Stimulated activated CD8-positive, alpha-beta memory T cell treated with anti-CD3 and anti-CD28 coated beads, Interleukin-7, amount 100 ng/mL, for 24 hours (primary cell): ENCODE results near the gene PARM1.

Experiments
- DNase-seq: peaks from one replicate; pipeline ENCODE4 v3.0.0-alpha.2; 2020; ENCODE audit warnings: low read depth

The PARM1 gene

DNA sequence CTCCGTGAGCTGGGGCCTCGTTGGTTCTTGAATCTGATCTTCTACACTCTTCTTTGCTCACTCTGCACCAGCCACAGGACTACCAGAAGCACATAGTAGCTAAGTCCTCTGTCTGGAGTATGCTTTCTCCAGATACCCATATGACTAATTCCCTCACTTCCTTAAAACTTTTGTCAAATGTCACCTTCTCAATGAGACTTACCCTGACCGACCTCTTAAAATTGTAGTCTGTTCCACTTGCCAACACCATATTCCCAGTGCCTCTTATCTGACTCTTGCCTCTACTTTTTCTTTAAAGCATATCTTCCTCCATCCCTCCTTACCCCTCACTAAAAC lies 10.0 kb downstream of the PARM1 start:
- no peak for DNase-seq

- no peak for DNase-seq
Observed at GRCh38 chr4:74944354-74944793, 11.5 kb downstream of the PARM1 start.

DNA sequence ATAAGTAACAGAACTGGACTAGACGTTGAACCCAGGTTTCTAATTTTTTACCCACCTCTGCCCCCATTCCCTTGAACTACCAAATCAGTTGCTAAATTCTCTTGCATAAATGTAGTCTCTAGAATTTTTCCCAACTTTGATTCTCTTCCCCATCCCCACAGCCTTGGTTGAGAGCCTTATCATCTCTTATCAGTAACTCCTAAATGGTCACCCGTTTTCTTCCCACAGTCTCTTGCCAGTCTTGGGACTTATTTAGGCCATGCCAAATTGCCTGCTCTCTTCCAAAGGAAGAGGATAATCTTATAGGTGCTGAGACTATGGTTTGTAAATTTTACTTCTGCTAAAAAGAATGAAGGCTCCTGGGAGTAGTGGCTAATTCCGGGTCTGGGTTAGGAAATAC lies 13.3 kb downstream of the PARM1 start:
- no peak for DNase-seq

DNA sequence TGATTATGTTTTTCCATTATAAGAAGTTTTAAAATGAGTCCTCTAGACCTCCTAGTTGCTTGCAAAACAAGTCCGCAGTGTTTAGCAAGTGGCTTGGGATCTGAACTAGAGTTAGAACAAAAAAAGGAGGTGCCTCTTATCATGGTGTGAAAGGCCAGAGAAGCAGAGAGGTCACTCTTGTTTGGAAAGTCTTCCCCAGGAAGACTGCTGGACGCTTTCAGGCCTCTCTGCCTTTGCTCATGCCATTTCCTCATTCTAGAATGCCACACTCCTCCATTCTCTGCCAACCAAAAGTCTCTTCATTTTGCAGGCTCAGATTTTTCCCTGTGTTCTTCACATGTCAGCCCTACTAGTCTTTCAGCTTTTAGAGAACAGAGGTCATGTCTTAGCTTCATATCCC lies 14.9 kb downstream of the PARM1 start:
- no peak for DNase-seq

DNA sequence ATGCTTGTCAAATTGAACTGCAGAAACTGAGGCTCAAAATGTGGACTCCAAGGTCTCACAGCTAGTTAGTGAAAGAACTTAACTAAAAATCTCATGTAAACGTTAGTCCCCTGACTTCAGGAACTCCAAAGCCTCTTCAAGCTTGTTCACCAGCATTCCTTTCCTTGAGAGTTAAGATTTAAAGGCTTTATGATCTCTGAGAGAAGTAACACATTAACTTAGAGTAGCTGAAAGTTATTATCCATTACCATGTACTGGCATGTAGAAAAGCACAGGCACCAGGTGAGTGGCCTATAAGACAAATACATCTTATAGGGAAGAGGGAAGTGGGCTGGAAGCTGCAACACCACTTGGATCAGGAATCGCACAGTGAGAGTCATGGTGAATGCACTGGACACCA lies 15.3 kb downstream of the PARM1 start:
- DNase-seq = no peak

DNA sequence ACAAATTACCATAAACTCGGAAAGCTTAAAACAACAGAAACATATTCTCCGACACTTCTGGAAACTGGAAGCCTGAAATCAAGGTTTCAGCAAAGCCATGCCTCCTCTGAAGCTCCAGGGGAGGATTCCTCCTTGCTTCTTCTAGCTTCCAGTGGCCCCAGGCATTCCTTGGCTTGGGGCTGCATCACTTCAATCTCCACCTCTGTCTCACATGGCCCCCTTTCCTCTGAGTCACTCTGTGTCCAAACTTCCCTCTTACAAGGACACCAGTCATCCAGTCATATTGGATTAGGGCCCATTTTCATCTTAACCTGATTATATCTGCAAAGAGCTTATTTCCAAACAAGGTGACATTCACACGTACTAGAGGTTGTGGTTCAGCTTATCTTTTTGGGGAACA lies 17.3 kb downstream of the PARM1 start:
- no peak for DNase-seq

DNA sequence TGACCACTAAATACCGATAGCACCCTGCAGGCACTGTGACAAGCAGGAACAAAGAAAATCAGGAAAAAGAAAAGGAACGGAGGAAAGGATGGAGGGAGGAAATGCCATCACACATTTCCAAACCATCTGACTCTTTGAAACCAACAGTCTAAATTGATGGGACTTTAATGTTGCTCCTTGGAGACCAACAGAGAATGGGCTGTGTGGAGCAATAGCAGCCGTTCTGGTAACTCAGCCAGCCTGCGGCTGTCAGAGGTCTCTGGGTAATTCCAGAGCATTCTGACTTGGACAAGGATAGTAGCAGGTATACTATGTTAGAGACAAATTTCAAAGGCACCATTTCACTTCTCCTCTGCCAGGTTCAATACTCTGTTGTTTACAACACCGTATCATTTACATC lies 18.0 kb downstream of the PARM1 start:
- DNase-seq = no peak

GRCh38 chr4:74953647-74954046 lies 20.7 kb downstream of the PARM1 start:
- no peak for DNase-seq

GRCh38 chr4:74958881-74959280 lies 26.0 kb downstream of the PARM1 start:
- no peak for DNase-seq

- no peak for DNase-seq
Observed at GRCh38 chr4:74961230-74961629, 28.3 kb downstream of the PARM1 start.

DNA sequence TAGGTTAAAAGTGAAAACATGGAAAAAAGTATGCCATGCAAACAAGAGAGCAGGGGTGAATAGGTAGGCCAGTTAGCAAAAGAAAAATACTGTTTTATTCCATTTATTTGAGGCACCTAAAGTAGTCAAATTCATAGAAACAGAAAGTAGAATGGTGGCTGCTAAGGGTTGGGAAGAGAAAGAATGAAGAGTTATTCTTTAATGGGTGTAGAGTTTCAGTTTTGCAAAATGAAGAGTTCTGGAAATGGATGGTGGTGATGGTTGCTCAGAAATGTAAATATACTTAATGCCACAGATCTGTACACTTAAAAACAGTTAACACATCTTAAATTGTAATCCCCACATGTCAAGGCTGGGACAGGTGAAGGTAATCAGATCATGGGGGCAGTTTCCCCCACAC lies 29.7 kb downstream of the PARM1 start:
- DNase-seq = no peak

DNA sequence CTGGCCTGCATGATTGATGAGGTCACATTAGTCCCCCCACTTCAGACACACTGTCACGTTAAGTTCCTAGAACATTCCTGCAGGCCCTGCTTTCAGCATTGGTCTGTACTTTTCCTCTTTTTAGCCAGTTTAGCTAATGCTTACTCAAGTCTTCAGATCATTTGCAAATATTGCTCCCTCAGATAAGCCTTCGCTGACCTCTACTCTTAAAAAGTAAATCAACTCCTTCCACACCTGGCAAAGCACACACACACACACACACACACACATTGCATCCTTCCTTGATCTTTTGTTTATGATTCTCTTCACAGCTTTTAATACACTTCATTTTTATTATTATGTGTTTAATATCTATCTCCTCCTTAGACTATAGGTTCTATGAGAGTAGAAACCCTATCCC lies 31.4 kb downstream of the PARM1 start:
- DNase-seq = no peak

DNA sequence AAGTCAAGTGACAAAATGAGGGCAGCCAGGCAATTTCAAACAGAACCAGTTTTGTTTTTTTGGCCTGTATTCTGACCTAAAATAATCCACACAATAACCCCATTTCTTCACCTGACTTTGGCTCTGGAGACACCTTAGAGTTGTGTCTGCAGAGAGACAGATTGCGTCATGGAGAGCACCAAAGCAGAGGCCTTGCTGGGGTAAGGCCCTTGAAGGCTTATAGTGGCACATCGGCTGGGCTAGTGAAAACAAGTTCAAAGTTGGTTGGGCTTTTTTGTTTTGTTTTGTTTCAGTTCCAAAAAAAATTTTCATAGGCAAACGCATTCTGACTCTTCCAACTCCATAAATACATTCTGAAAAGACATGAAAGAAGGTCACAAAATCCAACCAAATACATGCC lies 34.4 kb downstream of the PARM1 start:
- no peak for DNase-seq

DNA sequence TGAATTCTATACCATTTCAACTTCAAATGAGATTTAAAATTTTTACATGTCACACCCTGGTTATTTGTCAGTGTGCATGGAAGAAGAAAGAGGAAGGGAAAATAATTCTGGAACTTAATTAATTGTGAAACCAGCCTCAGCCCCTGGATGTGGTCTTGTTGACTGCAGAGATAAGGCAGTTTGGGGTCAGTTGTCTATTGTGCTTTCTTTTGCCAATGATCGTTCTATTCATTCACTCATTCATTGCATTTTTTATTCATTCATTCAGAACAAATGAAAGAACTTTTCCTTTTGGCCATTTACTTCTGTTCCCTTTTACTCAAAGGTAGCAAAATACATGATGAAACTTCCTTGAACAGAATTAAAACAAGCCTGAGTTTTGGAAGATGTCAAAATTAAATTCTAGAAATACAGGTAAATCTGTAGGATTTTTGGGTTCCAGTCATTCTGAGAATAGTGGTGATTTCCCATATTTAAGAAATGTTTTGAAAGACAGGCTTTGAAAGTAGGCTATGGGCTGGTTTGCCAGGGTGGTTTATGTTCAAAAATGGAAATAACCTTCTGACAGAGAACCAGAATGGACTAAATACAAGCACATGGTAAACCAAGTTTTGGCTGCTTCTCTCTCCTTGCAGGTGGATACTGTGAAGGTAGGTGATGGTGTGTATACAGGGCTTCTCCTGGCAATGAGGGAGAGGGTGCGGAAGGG lies 35.7 kb downstream of the PARM1 start:
- DNase-seq = no peak

DNA sequence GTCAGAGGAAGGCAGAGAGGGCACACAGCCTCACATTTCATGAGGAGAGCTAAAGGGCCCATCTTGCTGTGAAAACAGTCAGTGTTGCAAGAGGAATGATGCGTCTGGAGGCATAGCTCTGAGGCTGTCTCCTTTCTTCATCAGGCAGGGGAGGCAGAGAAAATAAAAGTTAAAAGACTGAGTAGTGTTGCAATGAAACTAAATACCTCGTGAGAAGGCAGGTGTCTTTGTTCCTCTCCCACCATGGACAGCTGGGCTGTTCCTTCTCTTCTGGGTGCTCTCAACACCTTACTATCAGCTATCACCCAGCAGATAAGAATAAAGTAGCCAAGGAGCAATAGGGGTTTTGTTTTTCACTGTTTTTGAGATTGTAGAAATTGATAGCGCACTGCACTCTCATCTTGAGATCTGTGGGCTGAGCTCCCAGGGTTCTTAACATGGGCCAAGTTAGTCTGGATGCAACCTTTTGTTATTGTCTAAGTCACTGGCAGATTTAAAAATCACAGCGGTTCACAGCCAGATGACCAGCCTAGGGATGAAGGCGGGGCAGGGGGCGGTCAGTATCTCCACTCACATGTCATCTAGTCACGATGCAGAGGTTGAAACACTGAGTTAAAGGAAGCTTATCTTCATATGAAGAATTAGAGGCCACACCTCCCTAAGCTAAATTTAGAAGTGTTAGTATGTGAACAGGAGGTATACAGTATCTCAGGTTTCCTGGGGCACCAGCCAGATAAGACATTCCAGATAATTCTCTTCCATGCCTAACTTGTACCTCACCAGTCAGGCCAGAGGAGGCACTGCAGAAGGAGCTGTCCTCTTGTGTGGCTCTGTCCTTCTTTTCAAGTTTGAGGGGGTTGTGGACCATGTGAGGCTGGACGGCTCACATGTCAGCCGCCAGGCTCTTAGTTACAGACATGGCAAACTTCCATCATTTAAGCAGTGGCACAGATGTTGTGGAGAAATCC lies 36.9 kb downstream of the PARM1 start:
- DNase-seq = no peak

DNA sequence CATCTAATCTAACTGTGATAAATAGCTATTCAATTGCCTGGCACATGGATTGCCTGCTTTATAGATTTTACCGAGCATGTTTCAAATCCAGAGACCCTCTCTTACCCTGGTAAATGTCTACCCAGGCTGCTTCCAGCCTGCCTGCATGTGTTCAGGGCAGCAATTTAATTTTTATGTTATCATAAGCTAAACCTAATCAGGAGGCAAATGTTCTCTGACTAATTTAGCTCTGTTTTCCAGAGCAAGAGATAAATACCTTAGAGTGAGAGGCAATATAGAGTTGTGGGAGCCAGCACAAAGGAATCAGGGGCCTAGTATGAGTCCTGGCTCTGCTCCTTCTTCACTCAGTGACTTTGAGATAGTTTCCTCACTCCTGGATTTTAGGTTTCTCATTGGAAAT lies 37.7 kb downstream of the PARM1 start:
- no peak for DNase-seq

- no peak for DNase-seq
Observed at GRCh38 chr4:74971862-74972261, 38.9 kb downstream of the PARM1 start.

DNA sequence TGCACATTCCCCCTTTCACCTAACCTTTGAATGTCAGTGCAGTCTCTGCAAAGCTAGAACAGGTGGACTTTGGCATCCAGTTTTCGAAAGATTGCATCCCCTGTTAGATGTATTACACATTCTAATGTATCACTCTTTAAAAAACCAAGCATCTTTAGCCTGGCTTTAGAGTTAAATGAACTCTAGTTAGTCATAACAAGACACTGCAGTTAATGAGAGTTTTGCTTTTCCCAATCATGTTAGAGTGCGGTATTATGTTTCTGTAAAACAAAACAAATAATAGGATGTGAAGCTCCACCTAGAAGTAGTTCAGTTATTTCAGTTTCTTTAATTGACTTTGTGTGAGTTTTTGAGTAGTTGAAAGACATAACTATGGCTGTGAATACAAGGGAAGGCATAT lies 42.2 kb downstream of the PARM1 start:
- DNase-seq = no peak

DNA sequence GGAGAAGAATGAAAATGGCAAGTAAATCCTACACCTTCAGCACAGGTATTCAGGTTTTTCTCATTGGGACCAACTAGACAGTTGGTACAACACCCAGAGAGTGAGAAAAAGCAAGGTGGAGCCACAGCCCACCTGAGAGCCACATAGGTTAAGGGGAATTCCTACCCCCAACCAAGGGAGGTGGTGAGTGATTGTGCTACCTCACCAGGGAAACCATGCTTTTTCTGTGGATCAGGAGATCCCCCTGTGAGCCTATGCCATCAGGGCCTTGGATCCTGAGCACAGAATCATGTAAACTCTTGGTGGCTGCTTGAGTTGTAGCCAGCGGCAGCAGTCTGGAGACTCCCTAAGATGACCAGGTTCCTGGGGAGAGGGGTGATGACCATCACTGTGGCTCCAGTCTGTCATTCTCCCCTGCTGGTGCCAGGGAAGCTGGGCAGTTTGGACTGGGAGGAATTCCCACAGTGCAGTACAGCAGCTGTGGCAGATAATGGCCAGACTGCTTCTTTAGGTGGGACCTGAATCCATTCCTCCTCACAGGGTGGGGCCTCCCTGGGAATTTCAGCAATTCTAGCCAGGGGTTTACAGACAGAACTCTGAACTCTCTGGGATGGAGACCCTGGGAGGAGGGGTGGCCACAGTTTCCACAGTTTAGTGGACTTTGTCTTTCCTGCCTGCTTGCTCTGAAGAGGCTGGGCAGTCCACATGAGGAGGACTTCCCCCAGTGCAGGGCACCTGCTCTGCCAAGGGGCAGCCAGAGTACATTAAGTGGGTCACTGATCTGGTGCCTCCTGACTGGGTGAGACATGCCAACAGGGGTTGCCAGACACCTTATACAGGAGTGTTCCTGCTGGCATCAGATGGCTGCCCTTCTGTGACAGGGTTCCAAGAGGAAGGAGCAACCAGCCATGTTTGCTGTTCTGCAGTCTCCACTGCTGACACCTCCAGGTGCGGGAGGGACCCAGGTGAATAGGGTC lies 43.2 kb downstream of the PARM1 start:
- no peak for DNase-seq

- DNase-seq = no peak
Observed at GRCh38 chr4:74982546-74983252, 49.8 kb downstream of the PARM1 start.

- DNase-seq = no peak
Observed at GRCh38 chr4:74983253-74983635, 50.3 kb downstream of the PARM1 start.
